PC-3 (cell line): ENCODE data around the gene TMEM270. TPM values are rescaled to one million over a fixed set of nuclear protein-coding genes. Genes with fewer than 3 reads are reported as not detected.

ENCODE experiments used
- ATAC-seq: fragments of 200-7000 bp; cut with Tn5 transposase; 2 replicates; pipeline ENCODE4 v1.9.1; 2020; ENCODE audit warnings: mild to moderate bottlenecking, moderate library complexity
- BruUV-seq: library from RNA; stranded (reverse); fragments of 400-500 nt; replicated peaks from 2 replicates; lab custom pipeline; 2021; lab: Mats Ljungman, UMichigan
- CTCF ChIA-PET: fragments of 300-600 bp; sonication (Branson Sonifier 250); formaldehyde crosslinking; loops from one replicate; lab custom pipeline; 2022; ENCODE audit warnings: antibody characterized with exemption; lab: Charles Lee
- POLR2A ChIA-PET: fragments of 300-600 bp; sonication (Branson Sonifier 250); formaldehyde crosslinking; loops from one replicate; lab custom pipeline; 2022; ENCODE audit warnings: antibody characterized with exemption; ENCODE audit not compliant: unreplicated experiment; lab: Charles Lee
- DNase-seq: peaks from one replicate; pipeline ENCODE4 v3.0.0-alpha.2; 2015
- H2AFZ ChIP-seq: fragments of 300-600 bp; sonication (generic); 2 replicates; pipeline ENCODE4 v1.6.0; 2016; ENCODE audit warnings: antibody characterized with exemption, low read length
- H3F3A ChIP-seq: fragments of 300-600 bp; sonication (generic); one replicate; pipeline ENCODE4 v1.6.0; 2017; ENCODE audit warnings: antibody characterized with exemption, low read length, control low read depth, mild to moderate bottlenecking; ENCODE audit not compliant: unreplicated experiment
- H3K27ac ChIP-seq: fragments of 300-600 bp; sonication (generic); 2 replicates; pipeline ENCODE4 v1.5.1; 2016; ENCODE audit warnings: mild to moderate bottlenecking, low read length
- H3K27me3 ChIP-seq: fragments of 300-600 bp; sonication (generic); 2 replicates; pipeline ENCODE4 v1.6.1; 2016; ENCODE audit warnings: low read length, mixed read lengths
- H3K36me3 ChIP-seq: fragments of 300-600 bp; sonication (generic); 2 replicates; pipeline ENCODE4 v1.6.1; 2016; ENCODE audit warnings: low read depth, mixed run types, low read length, mixed read lengths
- H3K4me1 ChIP-seq: fragments of 300-600 bp; sonication (generic); 2 replicates; pipeline ENCODE4 v1.5.1; 2016; ENCODE audit warnings: low read length; ENCODE audit not compliant: insufficient read depth
- H3K4me2 ChIP-seq: fragments of 300-600 bp; sonication (generic); 2 replicates; pipeline ENCODE4 v1.6.0; 2016; ENCODE audit warnings: low read length
- H3K4me3 ChIP-seq: fragments of 300-600 bp; sonication (generic); 2 replicates; pipeline ENCODE4 v1.5.1; 2016; ENCODE audit warnings: mild to moderate bottlenecking, low read length, mixed read lengths
- H3K79me2 ChIP-seq: fragments of 300-600 bp; sonication (generic); 2 replicates; pipeline ENCODE4 v1.6.1; 2017; ENCODE audit warnings: low read length, mixed read lengths
- H3K9ac ChIP-seq: fragments of 300-600 bp; sonication (generic); 2 replicates; pipeline ENCODE4 v1.6.0; 2016; ENCODE audit warnings: mild to moderate bottlenecking, low read length
- H3K9me2 ChIP-seq: fragments of 300-600 bp; sonication (generic); replicated peaks from 2 replicates; pipeline ENCODE4 v1.6.1; 2016; ENCODE audit warnings: mixed run types, low read length, mixed read lengths
- H3K9me3 ChIP-seq: fragments of 300-600 bp; sonication (generic); 2 replicates; pipeline ENCODE4 v1.6.1; 2016; ENCODE audit warnings: low read length, mixed read lengths
- H4K20me1 ChIP-seq: fragments of 300-600 bp; sonication (generic); 2 replicates; pipeline ENCODE4 v1.6.1; 2016; ENCODE audit warnings: low read length, mixed read lengths
- EZH2 ChIP-seq: fragments of 300-600 bp; sonication (generic); IDR thresholded peaks from one replicate; pipeline ENCODE4 v1.6.1; 2017; ENCODE audit warnings: antibody characterized with exemption, mild to moderate bottlenecking, low read length; ENCODE audit not compliant: unreplicated experiment
- EZH2phosphoT487 ChIP-seq: fragments of 300-600 bp; sonication (generic); IDR thresholded peaks from 2 replicates; pipeline ENCODE4 v1.6.1; 2018; ENCODE audit warnings: mild to moderate bottlenecking, antibody characterized with exemption, low read length, borderline replicate concordance
- intact Hi-C: fragments of 100-400 bp; cut with micrococcal nuclease; formaldehyde crosslinking; loops from 2 replicates; pipeline ENCODE4 v1.9.0; 2023
- total RNA-seq: library from RNA; depleted of rRNA; stranded (reverse); fragments of >200 nt; gene quantifications from 2 replicates; pipeline ENCODE4 v1.2.3, GENCODE V29; 2014
- TF ChIP-seq, protein P1 (sequence below): fragments of 300-600 bp; sonication (generic); conservative IDR thresholded peaks from 2 replicates; pipeline ENCODE4 v1.5.1; 2017; ENCODE audit warnings: antibody characterized with exemption, low read depth, mild to moderate bottlenecking, low read length

TMEM270 gene
- total RNA-seq, 1 experiment from 2014 or later, result not detected

DNA sequence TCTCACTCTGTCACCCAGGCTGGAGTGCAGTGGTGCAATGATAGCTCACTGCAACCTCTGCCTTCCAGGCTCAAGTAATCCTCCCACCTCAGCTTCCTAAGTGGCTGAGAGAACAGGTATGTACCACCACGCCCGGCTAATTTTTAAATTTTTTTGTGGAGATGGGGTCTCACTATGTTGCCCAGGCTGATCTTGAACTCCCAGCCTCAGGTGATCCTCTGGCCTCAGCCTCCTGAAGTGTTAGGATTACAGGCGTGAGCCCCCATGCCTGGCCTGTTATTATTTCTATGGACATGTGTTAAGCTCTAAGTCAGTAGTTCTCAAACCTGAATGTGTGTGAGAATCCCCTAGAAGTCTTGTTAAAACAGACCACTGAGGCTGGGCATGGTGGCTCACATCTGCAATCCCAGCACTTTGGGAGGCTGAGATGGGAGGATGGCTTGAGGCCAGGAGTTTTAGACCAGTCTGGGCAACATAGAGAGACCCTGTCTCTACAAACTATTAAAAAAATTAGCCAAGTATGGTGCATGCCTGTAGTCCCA, 24.5 kb downstream of the TMEM270 start:
- ChIA-PET POLR2A (interaction anchor here (0.7 kb wide), 1 partner anchor 152 kb away, joined by 14 read pairs; no protein-coding TSS in a partner anchor), CTCF (no interaction called here)
- no peaks in the 10 kb centered on the region for H3K79me2 ChIP-seq
- H3K4me1 ChIP-seq, result no peaks in the 10 kb centered on the region
- no peak overlapping the region for H3K9ac ChIP-seq
- BruUV-seq, result no TSS peak
- H3K4me3 ChIP-seq, result no peak overlapping the region
- H3K9me3 ChIP-seq, result no peaks in the 10 kb centered on the region
- no peaks in the 10 kb centered on the region for H4K20me1 ChIP-seq
- TF ChIP-seq EZH2phosphoT487, result no peak
- TF ChIP-seq EZH2, result no peak
- TF ChIP-seq, protein P1, sequence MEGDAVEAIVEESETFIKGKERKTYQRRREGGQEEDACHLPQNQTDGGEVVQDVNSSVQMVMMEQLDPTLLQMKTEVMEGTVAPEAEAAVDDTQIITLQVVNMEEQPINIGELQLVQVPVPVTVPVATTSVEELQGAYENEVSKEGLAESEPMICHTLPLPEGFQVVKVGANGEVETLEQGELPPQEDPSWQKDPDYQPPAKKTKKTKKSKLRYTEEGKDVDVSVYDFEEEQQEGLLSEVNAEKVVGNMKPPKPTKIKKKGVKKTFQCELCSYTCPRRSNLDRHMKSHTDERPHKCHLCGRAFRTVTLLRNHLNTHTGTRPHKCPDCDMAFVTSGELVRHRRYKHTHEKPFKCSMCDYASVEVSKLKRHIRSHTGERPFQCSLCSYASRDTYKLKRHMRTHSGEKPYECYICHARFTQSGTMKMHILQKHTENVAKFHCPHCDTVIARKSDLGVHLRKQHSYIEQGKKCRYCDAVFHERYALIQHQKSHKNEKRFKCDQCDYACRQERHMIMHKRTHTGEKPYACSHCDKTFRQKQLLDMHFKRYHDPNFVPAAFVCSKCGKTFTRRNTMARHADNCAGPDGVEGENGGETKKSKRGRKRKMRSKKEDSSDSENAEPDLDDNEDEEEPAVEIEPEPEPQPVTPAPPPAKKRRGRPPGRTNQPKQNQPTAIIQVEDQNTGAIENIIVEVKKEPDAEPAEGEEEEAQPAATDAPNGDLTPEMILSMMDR, result no peak
- H3K9me2 ChIP-seq, result no peaks in the 10 kb centered on the region
- ATAC-seq (no peak), DNase-seq (no peak)
- no peak overlapping the region for H3K4me2 ChIP-seq
- H3K27ac ChIP-seq, result no peak overlapping the region
- no peak overlapping the region for H2AFZ ChIP-seq
- no peaks in the 10 kb centered on the region for H3K27me3 ChIP-seq
- no peaks in the 10 kb centered on the region for H3F3A ChIP-seq
- H3K36me3 ChIP-seq, result no peaks in the 10 kb centered on the region
- intact Hi-C loops, result no loop called here

DNA sequence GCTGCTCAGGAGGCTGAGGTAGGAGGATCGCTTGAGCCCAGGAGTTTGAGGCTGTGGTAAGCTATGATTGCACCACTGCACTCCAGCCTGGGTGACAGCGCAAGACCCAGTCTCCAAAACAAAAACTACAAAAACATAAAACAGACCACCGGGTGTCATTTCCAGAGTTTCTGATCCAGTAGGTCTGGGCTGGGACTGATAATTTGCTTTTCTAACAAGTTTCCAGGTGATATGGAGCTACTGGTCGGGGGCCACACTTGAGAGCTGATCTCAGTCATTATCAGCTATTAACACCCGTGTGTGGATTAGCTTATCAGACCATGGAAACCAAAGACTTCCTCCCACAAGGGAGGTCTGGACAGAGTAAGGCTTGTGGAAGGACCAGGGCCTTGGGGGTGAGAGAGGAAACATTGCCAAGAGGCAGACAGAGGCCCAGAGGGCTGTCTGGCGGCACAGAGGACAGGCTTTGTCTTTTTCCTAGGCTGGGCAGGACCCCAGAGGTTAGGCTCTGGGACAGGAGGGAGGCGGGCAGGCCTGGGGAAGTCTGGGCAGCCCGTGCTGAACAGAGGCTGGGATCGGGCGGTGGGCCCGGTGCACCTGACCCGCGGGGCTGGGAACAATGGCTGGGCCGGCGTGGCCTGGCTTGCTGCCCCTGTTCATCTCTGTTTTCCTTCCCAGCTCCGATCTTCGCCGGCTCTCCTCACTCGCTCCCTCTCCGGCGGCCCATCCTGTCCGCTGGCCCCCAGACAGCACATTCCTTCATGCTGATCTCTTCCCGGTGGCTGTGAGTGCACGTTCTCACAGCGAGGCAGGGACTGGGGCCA, 25.2 kb downstream of the TMEM270 start:
- Histone ChIP-seq H4K20me1 (no peaks in the 10 kb centered on the region), H3K36me3 (no peaks in the 10 kb centered on the region), H3K4me3 (no peak overlapping the region), H3K27me3 (no peaks in the 10 kb centered on the region), H3K4me1 (no peaks in the 10 kb centered on the region), H3K9ac (no peak overlapping the region), H3F3A (no peaks in the 10 kb centered on the region), H2AFZ (no peak overlapping the region), H3K4me2 (no peak overlapping the region), H3K9me2 (no peaks in the 10 kb centered on the region), H3K9me3 (no peaks in the 10 kb centered on the region), H3K79me2 (no peaks in the 10 kb centered on the region), H3K27ac (no peak overlapping the region)
- DNase-seq (no peak), ATAC-seq (no peak)
- intact Hi-C loops, result no loop called here
- POLR2A ChIA-PET, result no interaction called here
- TF ChIP-seq EZH2phosphoT487, result no peak
- TF ChIP-seq, protein P1, result no peak
- no peak for TF ChIP-seq EZH2
- no TSS peak for BruUV-seq
- CTCF ChIA-PET, result no interaction called here

DNA sequence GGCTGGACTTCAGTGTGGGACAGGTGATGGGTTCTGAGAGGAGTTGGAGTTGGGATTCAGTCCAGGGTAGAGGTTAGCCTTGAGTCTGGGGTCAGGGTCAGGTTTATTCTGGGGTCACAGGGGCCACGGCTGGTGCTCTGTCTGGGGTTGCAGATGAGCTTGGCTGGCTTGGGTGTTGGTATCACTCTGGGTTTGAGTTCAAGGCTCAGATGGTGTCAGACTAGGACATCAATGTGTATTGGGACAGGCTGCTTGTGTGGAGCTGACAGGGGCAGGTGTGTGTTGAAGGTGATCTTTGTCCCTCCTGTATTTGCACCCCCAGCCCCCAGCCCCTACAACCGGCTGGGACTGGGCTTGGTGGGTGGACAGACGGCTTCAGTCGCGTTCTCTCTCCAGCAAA, 26.8 kb downstream of the TMEM270 start:
- no peaks in the 10 kb centered on the region for H3K79me2 ChIP-seq
- H3K4me3 ChIP-seq, result no peak overlapping the region
- DNase-seq (no peak), ATAC-seq (no peak)
- no peaks in the 10 kb centered on the region for H3F3A ChIP-seq
- no peaks in the 10 kb centered on the region for H3K36me3 ChIP-seq
- intact Hi-C loops, result no loop called here
- no peaks in the 10 kb centered on the region for H3K27me3 ChIP-seq
- no peak overlapping the region for H3K9ac ChIP-seq
- no peak overlapping the region for H3K4me2 ChIP-seq
- BruUV-seq, result no TSS peak
- H3K4me1 ChIP-seq, result no peaks in the 10 kb centered on the region
- H3K9me2 ChIP-seq, result no peaks in the 10 kb centered on the region
- no peak overlapping the region for H3K27ac ChIP-seq
- no peak for TF ChIP-seq EZH2phosphoT487
- TF ChIP-seq EZH2, result no peak
- TF ChIP-seq, protein P1, result no peak
- H2AFZ ChIP-seq, result no peak overlapping the region
- CTCF ChIA-PET, result no interaction called here
- H3K9me3 ChIP-seq, result no peaks in the 10 kb centered on the region
- POLR2A ChIA-PET, result no interaction called here
- H4K20me1 ChIP-seq, result no peaks in the 10 kb centered on the region
